HTERT RPE-1 (cell line): ENCODE measurements around the gene GPER1.
"Not testable (repeated sequence)": the region's sequence is repeated elsewhere in the genome, so short reads cannot be mapped to it uniquely, and the experiment has no call there.

Source experiments
- in situ Hi-C: fragments of 300-500 bp; cut with MboI; formaldehyde crosslinking; loops from 4 replicates; pipeline ENCODE4 v1.14.3; 2020; ENCODE audit warnings: low sequenced_read_pairs

Gene GPER1

DNA sequence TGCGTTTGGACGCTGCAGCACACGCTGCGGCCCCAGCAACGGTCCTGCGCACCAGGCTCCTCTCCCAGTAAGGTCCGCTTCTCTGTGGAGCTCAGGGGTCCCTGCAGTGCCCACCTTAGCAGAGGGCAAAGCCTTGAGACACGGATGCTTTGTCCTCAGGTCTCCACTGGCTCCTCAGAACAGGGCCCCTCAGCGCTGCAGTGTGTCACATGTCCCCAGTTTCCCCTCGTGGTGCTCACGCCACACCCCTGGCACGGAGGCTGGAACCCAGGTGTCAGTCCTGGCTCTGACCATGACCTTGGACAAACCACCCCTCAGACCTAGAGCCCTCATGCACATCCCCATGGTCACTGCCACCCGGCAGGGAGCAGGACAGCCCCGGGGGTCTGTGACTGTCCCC, 19.9 kb upstream of the GPER1 start:
- in situ Hi-C loops: no loop called here

- in situ Hi-C loops: no loop called here
Observed at GRCh38 chr7:1068619-1069018, 19.3 kb upstream of the GPER1 start.

GRCh38 chr7:1070544-1071011, 17.3 kb upstream of the GPER1 start:
- in situ Hi-C loops: no loop called here

GRCh38 chr7:1071731-1072254, 16.1 kb upstream of the GPER1 start:
- in situ Hi-C loops: no loop called here

GRCh38 chr7:1073142-1073977, 14.6 kb upstream of the GPER1 start:
- in situ Hi-C loops: no loop called here

DNA sequence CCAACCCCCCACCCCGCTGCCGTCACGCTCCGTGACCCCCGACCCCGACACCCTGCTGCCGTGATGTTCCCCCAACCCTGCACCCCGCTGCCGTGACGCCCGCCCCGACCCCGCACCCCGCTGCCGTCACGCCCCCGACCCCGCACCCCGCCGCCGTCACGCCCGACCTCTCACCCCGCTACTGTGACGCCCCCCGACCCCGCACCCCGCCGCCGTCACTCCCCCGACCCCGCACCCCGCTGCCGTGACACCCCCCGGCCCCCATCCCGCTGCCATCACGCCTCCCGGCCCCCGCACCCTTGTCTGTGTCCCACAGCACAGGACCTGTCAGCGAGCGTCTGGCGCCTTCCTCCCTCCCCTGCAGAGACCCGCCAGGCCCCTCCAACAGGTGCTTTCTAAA, 13.9 kb upstream of the GPER1 start:
- in situ Hi-C loops: not testable (repeated sequence)

DNA sequence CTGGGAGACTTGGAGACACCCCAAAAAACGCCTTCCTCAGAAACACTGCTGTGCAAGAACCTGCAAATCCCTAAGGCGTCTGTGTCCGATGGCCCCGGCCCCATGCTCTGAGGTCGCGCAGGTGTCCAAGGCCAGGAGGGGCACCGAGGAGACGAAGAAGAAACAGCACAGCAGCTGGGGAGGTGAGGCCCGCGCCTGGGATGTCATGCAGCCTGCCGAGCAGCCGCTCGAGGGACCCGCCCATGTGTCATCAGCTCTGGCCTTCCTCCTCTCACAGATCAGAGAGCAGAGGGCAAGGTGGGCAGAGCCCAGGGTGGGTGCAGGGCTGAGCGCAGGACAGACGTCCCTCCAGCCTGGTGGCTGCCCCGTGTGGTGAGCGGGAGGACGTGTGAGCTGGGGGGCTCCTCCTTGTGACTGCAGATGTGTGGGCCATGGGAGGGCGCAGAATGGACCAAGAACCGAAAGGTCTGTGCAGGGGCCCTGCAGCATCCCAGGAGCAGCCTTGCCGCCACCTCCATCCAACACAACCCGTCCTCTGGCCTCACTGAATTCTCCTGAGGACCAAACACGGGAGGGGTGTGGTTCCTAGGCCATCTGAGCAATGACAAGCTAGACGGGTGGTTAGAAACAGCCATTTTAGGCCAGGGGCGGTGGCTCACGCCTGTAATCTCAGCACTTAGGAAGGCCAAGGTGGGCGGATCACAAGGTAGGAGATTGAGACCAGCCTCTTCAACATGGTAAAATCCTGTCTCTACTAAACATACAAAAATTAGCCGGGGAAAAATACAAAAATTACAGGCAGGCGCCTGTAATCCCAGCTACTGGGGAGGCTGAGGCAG, 13.1 kb upstream of the GPER1 start:
- in situ Hi-C loops: no loop called here

DNA sequence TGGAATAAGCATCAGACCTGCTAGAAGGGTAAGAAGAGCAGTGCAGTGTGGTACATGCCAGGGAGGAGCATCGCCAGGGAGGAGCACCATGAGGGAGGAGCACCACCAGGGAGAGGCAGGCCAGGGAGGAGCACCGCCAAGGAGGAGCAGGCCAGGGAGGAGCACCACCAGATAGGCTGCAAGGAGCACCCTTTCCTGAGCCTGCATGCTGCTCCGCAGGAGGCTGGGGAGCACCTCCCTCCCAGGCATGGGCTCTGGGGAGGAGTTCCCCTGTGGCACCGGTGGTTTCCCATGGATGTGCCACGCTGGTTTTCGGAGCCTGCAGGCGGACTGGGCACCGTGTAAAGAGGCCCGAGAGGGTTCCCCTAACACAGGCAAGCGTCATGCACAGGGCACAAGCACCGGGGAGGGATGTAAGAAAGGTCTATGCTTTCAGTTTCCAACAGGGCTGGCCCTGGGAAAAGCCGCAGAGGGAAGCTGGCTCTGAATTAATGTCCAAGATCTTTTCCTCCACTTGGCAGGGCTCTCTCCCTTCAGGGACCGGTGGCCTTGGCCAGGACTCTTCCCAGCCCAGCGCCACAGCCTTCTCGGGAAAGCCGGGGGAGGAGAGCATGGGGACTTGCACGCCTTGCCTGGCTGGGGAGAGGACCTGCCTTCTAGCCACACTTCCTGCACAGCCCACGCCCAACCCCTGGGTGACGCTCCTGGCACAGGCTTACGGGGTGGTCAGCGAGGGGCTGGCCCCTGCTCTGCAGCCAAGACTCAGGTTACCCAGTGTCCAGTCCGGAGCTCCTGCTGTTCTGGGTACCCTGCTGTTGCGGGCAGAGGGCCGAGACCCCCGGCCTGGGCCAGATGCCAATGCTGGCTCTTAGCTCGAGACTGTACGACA, 11.5 kb upstream of the GPER1 start:
- in situ Hi-C loops: no loop called here

GRCh38 chr7:1078519-1078918, 9.4 kb upstream of the GPER1 start:
- in situ Hi-C loops: no loop called here

GRCh38 chr7:1078985-1079384, 8.9 kb upstream of the GPER1 start:
- in situ Hi-C loops: no loop called here

DNA sequence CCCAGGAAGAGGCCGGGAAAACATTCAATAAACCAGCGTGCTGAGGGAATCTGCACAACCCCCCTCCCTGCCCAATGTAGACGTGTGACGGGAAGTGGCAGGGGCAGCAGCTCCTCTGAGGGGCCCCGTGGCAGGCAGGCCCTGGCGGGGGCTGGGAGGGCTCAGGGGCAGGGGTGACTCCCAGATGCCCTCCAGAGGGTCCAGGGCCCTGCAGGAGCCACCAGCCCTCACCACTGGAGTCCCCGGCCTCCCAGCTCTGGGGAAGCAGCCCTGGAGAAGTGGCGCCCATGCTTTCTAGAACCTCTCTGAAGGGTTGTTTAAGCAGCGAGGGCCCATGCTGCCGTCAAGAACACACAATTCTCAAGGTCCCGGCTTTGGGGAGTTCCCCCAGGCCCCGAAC, 8.4 kb upstream of the GPER1 start:
- in situ Hi-C loops: no loop called here

- in situ Hi-C loops: no loop called here
Observed at GRCh38 chr7:1080252-1080920, 7.5 kb upstream of the GPER1 start.

DNA sequence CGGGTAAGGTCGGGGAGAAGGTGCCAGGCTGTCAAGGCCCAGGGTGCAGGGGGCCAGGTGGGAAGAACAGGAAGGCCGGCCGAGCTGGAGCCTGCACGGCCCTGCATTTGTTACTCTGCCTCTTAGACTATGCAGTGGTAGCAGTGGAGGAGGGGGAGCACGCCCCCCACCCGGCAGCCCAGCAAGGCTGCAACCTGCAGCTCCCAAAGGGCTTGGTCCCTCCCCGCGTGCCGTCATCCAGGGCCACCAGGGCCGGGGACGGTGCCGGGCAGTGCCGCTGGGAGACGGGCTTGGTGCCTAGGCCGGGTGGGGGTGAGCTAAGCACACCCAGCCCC, 7.0 kb upstream of the GPER1 start:
- in situ Hi-C loops: no loop called here

DNA sequence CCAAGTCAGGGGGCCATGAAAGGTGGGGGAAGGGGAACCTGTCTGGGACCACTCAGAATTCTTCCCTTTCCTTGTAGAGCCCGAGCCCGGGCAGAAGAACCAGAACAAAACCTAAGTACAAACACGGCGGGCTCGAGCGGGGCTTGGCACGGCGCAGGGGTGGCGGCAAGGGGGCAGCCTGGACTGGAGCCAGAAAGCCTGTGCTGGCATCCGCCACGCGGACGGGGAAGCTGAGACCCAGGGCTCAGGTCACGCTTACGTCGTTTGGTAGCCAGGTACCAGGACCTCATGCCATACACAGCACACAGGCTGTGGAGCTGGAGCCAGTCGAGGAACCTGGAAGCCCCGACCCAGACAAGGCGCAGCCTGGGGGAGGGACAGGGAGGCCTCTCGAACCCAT, 6.6 kb upstream of the GPER1 start:
- in situ Hi-C loops: no loop called here

DNA sequence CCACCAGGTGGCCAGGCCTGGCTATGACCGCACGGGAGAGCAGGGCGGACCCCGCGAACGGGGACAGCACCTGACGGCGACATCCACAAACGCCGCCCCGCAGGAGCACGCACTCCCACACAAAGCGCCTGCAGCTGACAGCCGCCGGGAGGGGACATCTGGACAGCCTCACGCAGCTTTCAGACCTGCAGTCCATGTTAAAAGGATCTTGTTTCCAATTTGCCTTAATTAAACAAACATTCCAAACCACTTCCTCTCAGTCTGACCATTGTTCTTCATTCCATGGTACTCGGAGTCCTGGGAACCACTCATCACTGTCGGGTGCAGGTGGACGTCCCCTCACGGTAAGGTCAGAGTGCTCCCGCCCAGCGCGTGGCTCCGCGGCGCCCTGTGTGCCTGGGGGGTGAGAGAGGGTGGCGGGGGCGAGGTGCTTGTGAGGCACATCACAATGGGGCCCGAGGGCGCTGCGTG, 5.9 kb upstream of the GPER1 start:
- in situ Hi-C loops: no loop called here

- in situ Hi-C loops: no loop called here
Observed at GRCh38 chr7:1083729-1084657, 3.9 kb upstream of the GPER1 start.

DNA sequence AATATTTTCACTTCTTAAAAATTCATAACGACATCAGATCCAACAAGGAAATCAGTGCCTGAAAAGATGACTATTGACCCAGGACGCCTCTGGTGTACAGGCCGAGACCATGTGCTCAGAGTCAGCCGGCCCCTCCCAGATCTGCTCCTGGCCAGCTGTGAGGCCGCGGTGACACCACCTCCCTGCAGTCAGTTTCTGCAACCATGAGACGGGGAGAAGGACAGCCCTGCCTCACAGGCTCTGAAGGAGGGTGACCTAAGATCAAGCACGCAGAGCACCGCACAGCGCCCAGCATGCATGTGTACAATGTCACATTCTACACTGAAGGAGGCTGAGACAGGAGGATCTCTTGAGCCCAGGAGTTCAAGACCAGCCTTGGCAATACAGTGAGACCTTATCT, 2.6 kb upstream of the GPER1 start:
- in situ Hi-C loops: no loop called here

GRCh38 chr7:1085910-1086421, 1.9 kb upstream of the GPER1 start:
- in situ Hi-C loops: no loop called here
